ENCODE data around the gene SLC7A8.
"Not testable (repeated sequence)": the region's sequence is repeated elsewhere in the genome, so short reads cannot be mapped to it uniquely, and the experiment has no call there.

SLC7A8 gene

GRCh38 chr14:23183479-23183878 lies at the start of gene SLC7A8:
Gene SLC7A8, minus strand, starts transcription at chr14:23183660. Its CDS starts 746 bp downstream, at chr14:23182914.
- TF ChIP-seq EZH2phosphoT487 (IDR thresholded peaks at IDR 0.05; ENCODE audit: low read depth) (no peak), CTCF (IDR thresholded peaks at IDR 0.05; ENCODE audit: low read depth, low read length) (no peak)
- Histone ChIP-seq H3K27ac (ENCODE audit: low read length) (no peak within 1 kb of the TSS), H3K4me2 (ENCODE audit: low read length) (peak within 1 kb of the TSS; percentile 88), H3K36me3 (replicated peaks; ENCODE audit: low read depth, low read length) (no peaks in the 10 kb centered on the region), H3K79me2 (ENCODE audit: low read length) (no peaks in the 10 kb centered on the region), H2AFZ (ENCODE audit: low read depth, low read length) (peak within 1 kb of the TSS; percentile 79), H3K27me3 (ENCODE audit: low read depth, low read length) (peaks cover 44% of the 10 kb centered on the region), H4K20me1 (ENCODE audit: insufficient read depth, low read length) (no peaks in the 10 kb centered on the region), H3K4me3 (ENCODE audit: low read length) (peak within 1 kb of the TSS; percentile 76), H3K4me1 (ENCODE audit: low read length) (peaks cover 12% of the 10 kb centered on the region), H3K9ac (ENCODE audit: low read length) (0 out of 2 replicates have a peak within 1 kb of the TSS, but pooled peaks have one; percentile 7), H3K9me3 (ENCODE audit: insufficient read depth, low read length) (no peaks in the 10 kb centered on the region)

- H3K79me2 ChIP-seq (ENCODE audit: low read length); H3K9ac ChIP-seq (ENCODE audit: low read length); H3K9me3 ChIP-seq (ENCODE audit: insufficient read depth, low read length); H3K36me3 ChIP-seq (replicated peaks; ENCODE audit: low read depth, low read length); H3K4me2 ChIP-seq (ENCODE audit: low read length); H4K20me1 ChIP-seq (ENCODE audit: insufficient read depth, low read length); H3K4me3 ChIP-seq (ENCODE audit: low read length); H3K4me1 ChIP-seq (ENCODE audit: low read length); H2AFZ ChIP-seq (ENCODE audit: low read depth, low read length); H3K27ac ChIP-seq (ENCODE audit: low read length); H3K27me3 ChIP-seq (ENCODE audit: low read depth, low read length): not testable (repeated sequence)
Observed at GRCh38 chr14:23232241-23232808, 48.9 kb upstream of the SLC7A8 start.

- no peaks in the 10 kb centered on the region for H3K36me3 ChIP-seq (replicated peaks; ENCODE audit: low read depth, low read length)
- TF ChIP-seq CTCF (IDR thresholded peaks at IDR 0.05; ENCODE audit: low read depth, low read length), result no peak
- TF ChIP-seq EZH2phosphoT487 (IDR thresholded peaks at IDR 0.05; ENCODE audit: low read depth), result no peak
- no peaks in the 10 kb centered on the region for H4K20me1 ChIP-seq (ENCODE audit: insufficient read depth, low read length)
- H3K79me2 ChIP-seq (ENCODE audit: low read length), result no peaks in the 10 kb centered on the region
- H3K27me3 ChIP-seq (ENCODE audit: low read depth, low read length), result peaks cover 13% of the 10 kb centered on the region; the same call in 1 of the 2 replicates
- H3K9me3 ChIP-seq (ENCODE audit: insufficient read depth, low read length), result no peaks in the 10 kb centered on the region
- no peak overlapping the region for H3K4me3 ChIP-seq (ENCODE audit: low read length)
- no peak overlapping the region for H3K4me2 ChIP-seq (ENCODE audit: low read length)
- no peak overlapping the region for H3K9ac ChIP-seq (ENCODE audit: low read length)
- no peak overlapping the region for H2AFZ ChIP-seq (ENCODE audit: low read depth, low read length)
- H3K27ac ChIP-seq (ENCODE audit: low read length), result no peak overlapping the region
- H3K4me1 ChIP-seq (ENCODE audit: low read length), result no peaks in the 10 kb centered on the region
Observed at GRCh38 chr14:23228812-23229211, 45.4 kb upstream of the SLC7A8 start.

GRCh38 chr14:23227566-23227965 lies 44.1 kb upstream of the SLC7A8 start:
- no peaks in the 10 kb centered on the region for H3K36me3 ChIP-seq (replicated peaks; ENCODE audit: low read depth, low read length)
- no peaks in the 10 kb centered on the region for H3K9me3 ChIP-seq (ENCODE audit: insufficient read depth, low read length)
- H3K27ac ChIP-seq (ENCODE audit: low read length), result no peak overlapping the region
- no peaks in the 10 kb centered on the region for H3K4me1 ChIP-seq (ENCODE audit: low read length)
- H4K20me1 ChIP-seq (ENCODE audit: insufficient read depth, low read length), result no peaks in the 10 kb centered on the region
- no peak overlapping the region for H2AFZ ChIP-seq (ENCODE audit: low read depth, low read length)
- H3K9ac ChIP-seq (ENCODE audit: low read length), result no peak overlapping the region
- H3K4me2 ChIP-seq (ENCODE audit: low read length), result no peak overlapping the region
- no peak overlapping the region for H3K4me3 ChIP-seq (ENCODE audit: low read length)
- TF ChIP-seq CTCF (IDR thresholded peaks at IDR 0.05; ENCODE audit: low read depth, low read length), result no peak
- TF ChIP-seq EZH2phosphoT487 (IDR thresholded peaks at IDR 0.05; ENCODE audit: low read depth), result no peak
- H3K79me2 ChIP-seq (ENCODE audit: low read length), result no peaks in the 10 kb centered on the region
- H3K27me3 ChIP-seq (ENCODE audit: low read depth, low read length), result peaks cover 13% of the 10 kb centered on the region; the same call in 1 of the 2 replicates

- H3K27me3 ChIP-seq (ENCODE audit: low read depth, low read length), result peaks cover 20% of the 10 kb centered on the region
- H3K27ac ChIP-seq (ENCODE audit: low read length); H3K9me3 ChIP-seq (ENCODE audit: insufficient read depth, low read length); H4K20me1 ChIP-seq (ENCODE audit: insufficient read depth, low read length); H3K79me2 ChIP-seq (ENCODE audit: low read length); H3K4me3 ChIP-seq (ENCODE audit: low read length); H3K9ac ChIP-seq (ENCODE audit: low read length); H3K36me3 ChIP-seq (replicated peaks; ENCODE audit: low read depth, low read length); H3K4me2 ChIP-seq (ENCODE audit: low read length); H2AFZ ChIP-seq (ENCODE audit: low read depth, low read length); H3K4me1 ChIP-seq (ENCODE audit: low read length): not testable (repeated sequence)
Observed at GRCh38 chr14:23224958-23225357, 41.5 kb upstream of the SLC7A8 start.
